GM21381 (cell line): Measurements from ENCODE around the gene DCP2.
A peak's percentile ranks its signal among the peaks of the same experiment; 100 is the strongest.

Experiments used
- ATAC-seq: cut with Tn5 transposase; IDR thresholded peaks from one replicate; pipeline ENCODE4 v1.9.1; 2021; ENCODE audit warnings: mild to moderate bottlenecking, moderate library complexity; ENCODE audit not compliant: unreplicated experiment

The DCP2 gene

DNA sequence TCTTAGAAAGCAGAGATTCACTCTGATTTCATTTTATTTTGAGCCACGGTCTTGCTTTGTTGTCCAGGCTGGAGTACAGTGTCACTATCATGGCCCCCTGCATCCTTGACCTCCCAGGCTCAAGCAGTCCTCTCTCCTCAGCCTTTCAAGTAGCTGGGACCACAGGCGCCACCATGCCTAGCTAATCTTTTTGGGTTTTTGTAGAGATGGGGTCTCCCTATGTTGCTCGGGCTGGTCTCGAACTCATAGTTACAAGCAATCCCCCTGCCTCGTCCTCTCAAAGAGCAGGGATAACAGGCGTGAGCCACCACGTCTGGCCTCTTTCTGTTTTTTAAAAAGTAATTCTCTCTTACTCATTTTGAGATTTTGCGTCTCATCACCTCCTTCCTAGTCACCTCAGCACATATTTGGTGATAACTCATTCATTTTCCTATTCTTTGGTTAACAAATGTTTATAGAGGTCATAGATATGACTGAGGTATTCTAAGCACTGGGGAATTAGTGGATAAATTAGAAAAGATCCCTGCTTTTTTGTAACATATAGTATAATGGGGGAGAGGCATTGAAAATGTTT lies 10.8 kb upstream of the DCP2 start:
- no peak for ATAC-seq

- no peak for ATAC-seq
These were observed 9.0 kb upstream of the DCP2 start for GRCh38 chr5:112967520-112968083.

DNA sequence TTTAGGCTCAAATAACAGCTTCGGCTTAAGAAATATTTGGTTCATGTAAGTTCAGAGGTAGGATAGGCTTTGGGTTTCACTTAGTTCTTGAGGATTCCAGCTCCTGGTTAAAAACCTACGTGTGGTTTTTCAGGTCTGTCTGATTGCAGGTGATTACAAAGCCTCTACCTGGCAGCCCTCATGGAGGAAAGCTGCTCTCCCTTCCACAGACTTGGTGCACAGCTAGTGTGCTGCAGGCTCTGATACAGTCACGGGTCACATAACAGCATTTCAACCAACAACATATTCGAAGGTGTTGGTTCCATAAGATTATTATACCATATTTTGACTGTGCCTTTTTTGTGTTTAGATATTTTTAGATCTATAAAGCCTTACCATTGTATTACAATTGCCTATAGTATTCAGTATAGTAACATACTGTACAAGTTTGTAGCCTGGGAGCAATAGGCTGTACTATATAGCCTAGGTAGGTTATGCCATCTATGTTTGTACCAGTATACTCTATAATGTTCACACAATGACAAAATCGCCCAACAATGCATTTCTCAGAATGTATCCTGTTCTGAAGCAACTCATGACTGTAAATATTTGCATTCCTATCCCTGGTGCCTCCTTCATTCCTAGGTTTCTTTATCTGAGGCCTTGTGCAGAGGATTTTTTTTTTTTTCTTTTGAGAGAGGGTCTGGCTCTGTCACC lies 8.0 kb upstream of the DCP2 start:
- ATAC-seq = no peak

GRCh38 chr5:112971276-112971675 lies 5.3 kb upstream of the DCP2 start:
- no peak for ATAC-seq

GRCh38 chr5:112973036-112973435 lies 3.6 kb upstream of the DCP2 start:
- ATAC-seq = no peak

- no peak for ATAC-seq
These were observed 2.7 kb upstream of the DCP2 start for GRCh38 chr5:112973904-112974303.

GRCh38 chr5:112974901-112975300 lies 1.7 kb upstream of the DCP2 start:
- no peak for ATAC-seq

DNA sequence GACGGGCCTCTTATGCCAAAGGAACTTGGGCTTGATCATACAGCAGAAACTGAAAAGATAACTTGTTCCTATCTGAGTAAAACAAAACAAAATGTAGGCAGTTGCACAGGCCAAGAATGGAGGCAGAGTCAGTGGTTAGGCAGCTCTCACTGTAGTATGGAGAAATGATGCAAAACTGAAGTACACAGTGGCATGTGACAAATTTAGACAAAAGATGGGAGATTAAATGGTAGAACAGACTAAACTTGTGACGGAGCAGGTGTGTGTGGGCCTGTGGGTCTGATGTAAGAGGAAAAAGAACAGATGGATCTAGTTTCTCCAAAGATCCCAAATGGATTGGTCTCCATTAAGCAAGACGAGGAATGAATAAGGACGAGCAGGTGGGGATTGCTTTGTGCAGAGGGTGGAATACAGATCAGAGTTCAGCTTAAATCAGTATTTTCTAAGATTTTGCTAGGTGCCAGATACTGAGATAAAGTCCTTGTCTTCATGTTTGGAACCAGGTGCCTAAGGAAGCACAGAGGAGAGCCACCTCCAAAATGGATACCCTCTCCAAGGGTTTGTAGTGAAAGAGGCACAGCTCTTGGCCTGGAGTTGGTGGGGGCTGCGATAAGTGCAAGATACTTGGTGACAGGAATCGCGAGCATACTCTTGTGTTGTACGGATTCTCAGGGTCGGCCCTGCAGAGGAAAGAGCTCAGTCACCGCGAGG lies 722 bp upstream of the DCP2 start:
- ATAC-seq = peak; percentile 8

- ATAC-seq = no peak
These were observed 853 bp downstream of the DCP2 start for GRCh38 chr5:112977440-112977861.

- ATAC-seq = no peak
These were observed 2.2 kb downstream of the DCP2 start for GRCh38 chr5:112978836-112979235.

GRCh38 chr5:112979723-112980122 lies 3.1 kb downstream of the DCP2 start:
- no peak for ATAC-seq

- ATAC-seq = no peak
These were observed 6.8 kb downstream of the DCP2 start for GRCh38 chr5:112983363-112983762.

DNA sequence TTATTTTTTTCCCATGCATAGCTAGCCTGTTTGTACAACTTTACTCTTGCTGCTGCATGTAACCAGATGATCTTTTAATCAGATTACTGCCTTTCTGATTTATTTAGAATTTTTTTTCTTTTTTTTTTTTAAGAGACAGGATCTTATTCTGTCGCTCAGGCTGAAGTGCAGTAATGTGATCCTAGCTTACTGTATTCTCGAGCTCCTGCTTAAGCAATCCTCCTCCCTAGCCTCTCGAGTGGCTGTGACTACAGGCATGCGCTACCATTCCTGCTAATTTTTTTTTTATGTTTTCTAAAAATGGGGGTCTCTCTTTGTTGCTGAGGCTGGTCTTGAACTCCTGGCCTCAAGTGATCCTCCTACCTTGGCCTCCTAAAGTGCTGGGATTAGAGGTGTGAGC lies 9.6 kb downstream of the DCP2 start:
- ATAC-seq = no peak

DNA sequence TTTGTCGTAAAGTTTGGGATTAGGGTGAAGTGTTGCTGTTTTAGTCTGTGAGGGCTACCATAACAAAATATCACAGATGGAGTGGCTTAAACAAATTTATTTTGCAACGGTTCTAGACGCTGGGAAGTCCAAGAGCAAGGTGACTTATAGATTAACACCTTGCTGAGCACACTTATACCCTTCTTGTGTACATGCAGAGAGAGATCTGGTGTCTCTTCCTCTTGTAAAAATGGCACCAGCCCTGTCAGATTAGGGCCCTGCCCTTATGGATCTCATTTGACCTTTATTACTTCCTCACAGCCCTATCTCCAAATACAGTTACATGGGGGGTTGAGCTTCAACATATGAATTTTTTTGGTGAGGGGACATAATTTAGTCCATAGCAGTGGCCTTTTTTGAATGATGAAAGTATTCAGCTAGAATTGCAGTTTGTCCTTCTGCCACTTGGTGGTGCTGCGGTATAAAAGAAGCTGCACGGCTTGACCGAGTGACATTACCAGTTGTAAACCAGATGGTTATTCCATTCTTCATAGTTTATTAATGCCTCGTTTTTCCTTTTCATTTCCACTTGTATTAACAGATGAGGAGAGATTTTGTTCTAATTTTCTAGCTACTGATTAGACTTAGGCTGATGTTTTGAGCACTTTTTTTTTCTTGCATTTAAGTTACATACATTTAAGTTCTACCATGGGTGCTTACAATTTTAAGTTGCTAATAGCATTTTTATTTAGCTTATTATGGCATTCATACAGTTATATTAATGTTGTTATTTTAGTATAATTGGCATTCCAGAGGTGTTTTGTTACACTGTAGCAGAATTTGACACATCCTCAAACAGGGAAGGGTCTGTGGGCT lies 19.4 kb downstream of the DCP2 start:
- ATAC-seq = peak; percentile 87

DNA sequence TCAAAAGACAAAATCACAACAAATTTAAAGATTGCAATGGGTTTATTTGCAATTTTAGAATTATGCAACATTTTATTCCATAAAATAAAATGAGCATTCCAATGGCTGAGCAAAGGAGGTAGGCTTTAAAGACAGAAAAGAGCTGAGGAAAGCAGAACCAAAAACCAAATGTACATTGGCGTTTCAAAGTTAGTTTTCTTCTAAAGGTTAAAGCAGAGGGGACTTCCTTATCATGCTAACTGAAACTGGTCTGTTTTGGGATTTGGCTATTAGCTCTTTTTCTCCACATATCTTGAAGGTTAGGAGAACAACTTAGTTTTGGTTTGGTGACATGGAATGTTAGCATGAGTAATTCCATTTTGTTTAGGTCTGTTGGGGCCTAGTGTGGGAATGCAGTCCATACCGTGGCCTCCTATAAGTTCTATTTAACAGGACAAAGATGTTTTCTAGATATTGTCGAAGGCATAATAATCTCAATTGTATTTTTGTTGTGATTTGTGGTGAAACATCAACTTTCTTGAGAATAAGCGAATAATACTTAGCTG lies 20.3 kb downstream of the DCP2 start:
- no peak for ATAC-seq

DNA sequence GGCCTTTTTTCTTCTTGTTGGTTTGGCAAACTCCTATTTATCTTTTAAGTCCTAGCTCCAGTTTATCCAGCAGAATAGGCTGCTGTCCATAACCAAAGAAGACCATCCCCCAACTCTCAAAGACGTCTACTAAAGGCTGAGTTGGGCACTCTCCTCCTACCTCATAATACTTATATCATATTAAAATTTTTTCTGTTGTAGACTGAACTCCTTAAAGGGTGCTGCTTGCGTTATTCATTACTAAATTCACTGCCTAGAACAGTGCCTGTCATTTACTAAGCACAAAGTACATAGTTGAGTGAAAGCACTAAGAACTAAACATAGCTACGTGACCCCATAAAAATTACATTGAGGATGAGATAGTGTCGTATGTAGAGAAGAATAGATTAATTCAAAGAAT lies 21.7 kb downstream of the DCP2 start:
- ATAC-seq = no peak

- no peak for ATAC-seq
These were observed 23.9 kb downstream of the DCP2 start for GRCh38 chr5:113000466-113000865.

DNA sequence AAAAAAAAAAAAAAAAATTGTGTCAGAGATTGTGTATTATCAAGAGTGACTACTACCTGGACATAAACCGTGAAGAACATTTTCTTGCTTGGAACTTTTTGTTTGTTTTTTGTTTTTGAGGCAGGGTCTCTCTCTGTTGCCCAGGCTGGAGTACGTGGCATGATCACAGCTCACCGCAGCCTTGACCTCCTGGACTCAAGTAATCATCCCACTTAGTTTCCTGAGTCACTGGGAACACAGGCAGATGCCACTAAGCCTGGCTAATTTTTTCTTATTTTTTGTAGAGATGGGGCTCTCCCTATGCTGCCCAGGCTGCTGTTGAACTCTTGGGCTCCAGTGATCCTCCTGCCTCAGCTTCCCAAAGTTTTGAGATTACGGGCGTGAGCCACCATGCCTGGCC lies 25.8 kb downstream of the DCP2 start:
- no peak for ATAC-seq

DNA sequence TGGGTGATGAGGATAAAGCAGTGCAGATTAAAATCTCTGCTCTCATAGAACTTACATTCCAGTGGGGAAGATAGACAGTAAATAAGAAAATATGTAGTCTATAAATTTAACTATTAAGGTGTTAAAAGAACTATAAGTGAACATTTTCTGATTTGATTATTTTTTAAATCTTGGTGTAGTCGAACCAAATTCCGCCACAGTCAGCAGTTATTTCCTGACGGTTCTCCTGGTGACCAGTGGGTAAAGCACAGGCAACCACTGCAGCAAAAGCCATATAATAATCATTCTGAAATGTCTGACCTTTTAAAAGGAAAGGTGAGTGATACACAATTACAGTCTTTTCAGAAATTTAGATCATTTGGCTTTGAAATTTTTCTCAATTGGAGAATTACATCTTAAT lies 27.2 kb downstream of the DCP2 start:
- ATAC-seq = no peak

- ATAC-seq = no peak
These were observed 28.9 kb downstream of the DCP2 start for GRCh38 chr5:113005454-113005853.
